GM12878 (cell line): ENCODE measurements around the gene PTEN. TPM values are rescaled to one million over a fixed set of nuclear protein-coding genes. Genes with fewer than 3 reads are reported as not detected.

ENCODE experiments used
- ATAC-seq: fragments of 200-7000 bp; cut with Tn5 transposase; 3 replicates; pipeline ENCODE4 v1.9.1; 2020; ENCODE audit warnings: mild to moderate bottlenecking, moderate library complexity
- BruUV-seq: library from RNA; stranded (reverse); fragments of 400-500 nt; replicated peaks from 2 replicates; lab custom pipeline; 2021; lab: Mats Ljungman, UMichigan
- CTCF ChIA-PET: fragments of 300-600 bp; sonication (Branson Sonifier 250); formaldehyde crosslinking; extraction: SDS; loops from one replicate; lab custom pipeline; 2021; ENCODE audit warnings: inconsistent platforms; lab: Yijun Ruan, JAX
- POLR2A ChIA-PET: fragments of 350-600 bp; formaldehyde crosslinking; extraction: SDS; loops from one replicate; lab custom pipeline; 2021; ENCODE audit warnings: inconsistent platforms; lab: Charles Lee
- RAD21 ChIA-PET: fragments of 300-600 bp; sonication (Branson Sonifier 250); formaldehyde crosslinking; loops from one replicate; lab custom pipeline; 2023; ENCODE audit warnings: antibody characterized with exemption; ENCODE audit not compliant: unreplicated experiment; lab: Charles Lee
- SMC1A ChIA-PET: fragments of 300-600 bp; sonication (Branson Sonifier 250); formaldehyde crosslinking; loops from one replicate; lab custom pipeline; 2023; ENCODE audit not compliant: unreplicated experiment, uncharacterized antibody; lab: Charles Lee
- DNase-seq: peaks from one replicate; pipeline ENCODE4 v3.0.0-alpha.2; 2011; ENCODE audit warnings: low read depth, low spot score
- FAIRE-seq: peaks from 3 replicates; lab custom pipeline; 2011; peaks lifted over from hg19 to GRCh38; lab: Jason Lieb, UNC
- H2AFZ ChIP-seq: 2 replicates; pipeline ENCODE4 v1.6.0; 2011; ENCODE audit warnings: low read depth, low read length, control low read depth; ENCODE audit not compliant: control insufficient read depth
- H3K27ac ChIP-seq: 2 replicates; pipeline ENCODE4 v1.5.1; 2011; ENCODE audit warnings: control low read depth; ENCODE audit not compliant: control insufficient read depth, insufficient read depth
- H3K27me3 ChIP-seq, 2 experiments: replicated peaks in 1 of 2; 2 replicates each; pipeline versions ENCODE4 v1.6.0 to v1.6.1; 2011; ENCODE audit warnings: low read length in 1 of 2; ENCODE audit not compliant: control insufficient read depth in 2 of 2, insufficient read depth in 2 of 2
- H3K36me3 ChIP-seq, 2 experiments: 2 replicates each; pipeline ENCODE4 v1.5.1; 2011; ENCODE audit warnings: low read length in 1 of 2; ENCODE audit not compliant: control insufficient read depth in 2 of 2, insufficient read depth in 2 of 2
- H3K4me1 ChIP-seq: 2 replicates; pipeline ENCODE4 v1.6.1; 2011; ENCODE audit warnings: mild to moderate bottlenecking, low read length, moderate library complexity, mixed read lengths; ENCODE audit not compliant: control insufficient read depth, insufficient read depth
- H3K4me2 ChIP-seq: 2 replicates; pipeline ENCODE4 v1.6.0; 2011; ENCODE audit warnings: control low read depth; ENCODE audit not compliant: control insufficient read depth, insufficient read depth
- H3K4me3 ChIP-seq: fragments of 200-600 bp; sonication (generic); 2 replicates; pipeline ENCODE4 v1.5.1; 2016
- H3K79me2 ChIP-seq: 2 replicates; pipeline ENCODE4 v1.6.0; 2011; ENCODE audit warnings: low read length; ENCODE audit not compliant: control insufficient read depth, insufficient read depth
- H3K9ac ChIP-seq: 2 replicates; pipeline ENCODE4 v1.8.0; 2011; ENCODE audit warnings: low read length, control low read depth, mixed read lengths; ENCODE audit not compliant: control insufficient read depth, insufficient read depth
- H3K9me3 ChIP-seq: replicated peaks from 3 replicates; pipeline ENCODE4 v1.5.1; 2011; ENCODE audit warnings: mild to moderate bottlenecking, low read length; ENCODE audit not compliant: control insufficient read depth, insufficient read depth
- H4K20me1 ChIP-seq: 2 replicates; pipeline ENCODE4 v1.6.0; 2011; ENCODE audit not compliant: control insufficient read depth, insufficient read depth
- CBX5 ChIP-seq: sonication (generic); IDR thresholded peaks from 2 replicates; pipeline ENCODE4 v1.6.1; 2016; ENCODE audit warnings: low read depth, moderate library complexity, mild to moderate bottlenecking, inconsistent platforms
- ETV6 ChIP-seq, 2 experiments: fragments of 450-650 bp in 1 of 2; IDR thresholded peaks in 1 of 2; conservative IDR thresholded peaks in 1 of 2; 2 replicates each; pipeline ENCODE4 v1.6.1; 2014; ENCODE audit warnings: antibody characterized with exemption in 1 of 2, borderline replicate concordance in 1 of 2, low read depth in 1 of 2, mild to moderate bottlenecking in 1 of 2, moderate library complexity in 1 of 2
- HDAC6 ChIP-seq: fragments of 200-600 bp; sonication (generic); IDR thresholded peaks from one replicate; pipeline ENCODE4 v1.8.0; 2017; ENCODE audit warnings: antibody characterized with exemption; ENCODE audit not compliant: unreplicated experiment
- IKZF2 ChIP-seq, 2 experiments: fragments of 450-650 bp; IDR thresholded peaks; 2 replicates each; pipeline ENCODE4 v1.6.1; 2017; ENCODE audit warnings: mild to moderate bottlenecking in 2 of 2, moderate library complexity in 2 of 2
- JUNB ChIP-seq: IDR thresholded peaks from 2 replicates; pipeline ENCODE4 v1.6.1; 2016; ENCODE audit warnings: antibody characterized with exemption, mild to moderate bottlenecking
- NKRF ChIP-seq: fragments of 450-650 bp; conservative IDR thresholded peaks from 2 replicates; pipeline ENCODE4 v1.6.1; 2017; ENCODE audit warnings: mild to moderate bottlenecking, moderate library complexity
- TARDBP ChIP-seq: IDR thresholded peaks from 2 replicates; pipeline ENCODE4 v1.6.1; 2016; ENCODE audit warnings: borderline replicate concordance
- WGBS: methylation state at CpG from one replicate; pipeline ENCODE4 v1.1.6; 2016; ENCODE audit warnings: low lambda C conversion rate; ENCODE audit not compliant: insufficient replicate concordance, insufficient coverage; ENCODE audit errors: missing lambda C conversion rate; 5-methylcytosine and 5-hydroxymethylcytosine counted together
- in situ Hi-C: fragments of 300-500 bp; cut with MboI; formaldehyde crosslinking; loops from 9 replicates; pipeline ENCODE4 v1.14.3; 2018; ENCODE audit warnings: mixed read lengths
- intact Hi-C: fragments of 100-400 bp; cut with micrococcal nuclease; formaldehyde crosslinking; loops from one replicate; pipeline ENCODE4 v1.14.2; 2022; ENCODE audit not compliant: unreplicated experiment
- polyA plus RNA-seq, 11 experiments: library from polyadenylated mRNA; depleted of rRNA in 4 of 11; unstranded in 6 of 11; stranded (reverse) in 5 of 11; fragments of >200 nt; fragmentation: Nextera tagmentation in 4 of 11; fragmentation: Illumina TruSeq in 1 of 11; extraction: Ambion mirVana in 4 of 11; extraction: Trizol in 1 of 11; gene quantifications; 1 replicate in 1 of 11; 2 replicates in 10 of 11; pipeline versions ENCODE4 v1.2.1 to v1.2.3, GENCODE V29; 2011 to 2016; ENCODE audit warnings: inconsistent platforms in 2 of 11, missing spikeins in 2 of 11, low read depth in 1 of 11
- total RNA-seq, 4 experiments: library from RNA; depleted of rRNA in 3 of 4; stranded (reverse); fragments of >200 nt in 3 of 4; fragmentation: Illumina TruSeq in 1 of 4; extraction: Trizol in 1 of 4; gene quantifications; 2 replicates each; pipeline versions ENCODE4 v1.2.1 to v1.2.3, GENCODE V29; 2013 to 2021
- TF ChIP-seq, protein P1 (sequence below): fragments of 450-650 bp; formaldehyde crosslinking; IDR thresholded peaks from 2 replicates; pipeline ENCODE4 v1.4.0; 2022; ENCODE audit warnings: mild to moderate bottlenecking, moderate library complexity

The PTEN gene
- total and polyA plus RNA-seq, 10 of the 15 experiments (the other 5 are each of a cell fraction or from before 2014, with no cell fraction given), result 26.1 to 175 (median 58.1) TPM

GRCh38 chr10:87843714-87844113 is 19.7 kb upstream of the PTEN start (continued):
- TF ChIP-seq NKRF (no peak), TARDBP (no peak), IKZF2 (IDR thresholded peaks at IDR 0.05) (no peak)
- TF ChIP-seq, protein P1, sequence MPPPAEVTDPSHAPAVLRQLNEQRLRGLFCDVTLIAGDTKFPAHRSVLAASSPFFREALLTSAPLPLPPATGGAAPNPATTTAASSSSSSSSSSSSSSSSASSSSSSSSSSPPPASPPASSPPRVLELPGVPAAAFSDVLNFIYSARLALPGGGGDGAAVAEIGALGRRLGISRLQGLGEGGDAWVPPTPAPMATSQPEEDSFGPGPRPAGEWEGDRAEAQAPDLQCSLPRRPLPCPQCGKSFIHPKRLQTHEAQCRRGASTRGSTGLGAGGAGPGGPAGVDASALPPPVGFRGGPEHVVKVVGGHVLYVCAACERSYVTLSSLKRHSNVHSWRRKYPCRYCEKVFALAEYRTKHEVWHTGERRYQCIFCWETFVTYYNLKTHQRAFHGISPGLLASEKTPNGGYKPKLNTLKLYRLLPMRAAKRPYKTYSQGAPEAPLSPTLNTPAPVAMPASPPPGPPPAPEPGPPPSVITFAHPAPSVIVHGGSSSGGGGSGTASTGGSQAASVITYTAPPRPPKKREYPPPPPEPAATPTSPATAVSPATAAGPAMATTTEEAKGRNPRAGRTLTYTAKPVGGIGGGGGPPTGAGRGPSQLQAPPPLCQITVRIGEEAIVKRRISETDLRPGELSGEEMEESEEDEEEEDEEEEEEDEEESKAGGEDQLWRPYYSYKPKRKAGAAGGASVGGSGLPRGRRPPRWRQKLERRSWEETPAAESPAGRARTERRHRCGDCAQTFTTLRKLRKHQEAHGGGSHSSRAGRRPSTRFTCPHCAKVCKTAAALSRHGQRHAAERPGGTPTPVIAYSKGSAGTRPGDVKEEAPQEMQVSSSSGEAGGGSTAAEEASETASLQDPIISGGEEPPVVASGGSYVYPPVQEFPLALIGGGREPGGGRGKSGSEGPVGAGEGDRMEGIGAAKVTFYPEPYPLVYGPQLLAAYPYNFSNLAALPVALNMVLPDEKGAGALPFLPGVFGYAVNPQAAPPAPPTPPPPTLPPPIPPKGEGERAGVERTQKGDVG (CRISPR knock-in tag), result no peak
- TF ChIP-seq, all 136 proteins: peak for 0

- SMC1A ChIA-PET, result interaction anchor here (0.9 to 1.7 kb wide), 7 partner anchors 12 to 707 kb away, joined by 3 to 12 read pairs (median 3); no protein-coding TSS in a partner anchor
- TF ChIP-seq HDAC6 (no peak), JUNB (peak; percentile 73), CBX5 (no peak), ETV6 (conservative IDR thresholded peaks at IDR 0.05 in 1 of 2, IDR thresholded peaks at IDR 0.05 in 1 of 2; ENCODE audit: borderline replicate concordance in 1 of 2, low read depth in 1 of 2) (no peak)
- Histone ChIP-seq H3K27me3 (no peaks in the 10 kb centered on the region), H3K36me3 (no peaks in the 10 kb centered on the region), H3K4me1 (peaks cover 3% of the 10 kb centered on the region), H2AFZ (no peak overlapping the region), H3K79me2 (no peaks in the 10 kb centered on the region), H3K4me2 (no peak overlapping the region), H4K20me1 (no peaks in the 10 kb centered on the region), H3K27ac (no peak overlapping the region), H3K9me3 (no peaks in the 10 kb centered on the region; the same call in 2 of the 3 replicates), H3K9ac (no peak overlapping the region), H3K4me3 (no peak overlapping the region)
- ATAC-seq (peak; percentile 74), DNase-seq (no peak), FAIRE-seq (no peak)
- WGBS, result 3% methylated on average over 1 of the region's 1 CpG
- POLR2A ChIA-PET, result interaction anchor here (0.9 kb wide), 1 partner anchor 46 kb away, joined by 3 read pairs; no protein-coding TSS in a partner anchor
- intact Hi-C loops (no loop called here), in situ Hi-C loops (no loop called here)
- CTCF ChIA-PET, result interaction anchor here (1.1 to 1.4 kb wide), 3 partner anchors 27 to 312 kb away, joined by 3 to 4 read pairs (median 4); partner anchors contain the start of gene ATAD1
- RAD21 ChIA-PET, result interaction anchor here (1.0 to 1.3 kb wide), 3 partner anchors 12 to 708 kb away, joined by 3 to 4 read pairs (median 4); no protein-coding TSS in a partner anchor
- no TSS peak for BruUV-seq
Observed at GRCh38 chr10:87844837-87845623, 18.4 kb upstream of the PTEN start.
